Body of pancreas (tissue), 4 donors: ENCODE data around the gene TMTC2.

ENCODE experiments used
- CTCF ChIP-seq, 7 experiments: fragments of 450-650 bp in 4 of 7; fragments of 200-600 bp in 3 of 7; sonication (generic) in 3 of 7; IDR thresholded peaks; one replicate each; pipeline ENCODE4 v1.5.1; 2016 to 2019; ENCODE audit warnings: antibody characterized with exemption in 7 of 7
- POLR2A ChIP-seq, 3 donors: fragments of 450-650 bp; IDR thresholded peaks; one replicate each; pipeline ENCODE4 v1.6.1; 2016; ENCODE audit warnings: antibody characterized with exemption in 3 of 3, mild to moderate bottlenecking in 2 of 3

GRCh38 chr12:82835217-82835616 lies 148.5 kb downstream of the TMTC2 start:
- TF ChIP-seq CTCF (IDR thresholded peaks at IDR 0.05) (no peak), POLR2A (IDR thresholded peaks at IDR 0.05) (no peak)
